IMR-90 (cell line): Measurements from ENCODE around the gene ITGB5. TPM values are rescaled to one million over a fixed set of nuclear protein-coding genes. Genes with fewer than 3 reads are reported as not detected.

ENCODE experiments used
- ATAC-seq: fragments of 200-7000 bp; cut with Tn5 transposase; 2 replicates; pipeline ENCODE4 v1.9.1; 2020; ENCODE audit warnings: low read depth, mild to moderate bottlenecking, moderate library complexity
- BruUV-seq: library from RNA; stranded (reverse); fragments of 400-500 nt; replicated peaks from 2 replicates; lab custom pipeline; 2021; lab: Mats Ljungman, UMichigan
- CTCF ChIA-PET: fragments of 300-600 bp; formaldehyde crosslinking; extraction: SDS; loops from one replicate; lab custom pipeline; 2021; ENCODE audit warnings: antibody characterized with exemption; lab: Yijun Ruan, JAX
- POLR2A ChIA-PET: fragments of 300-600 bp; sonication (Branson Sonifier 250); formaldehyde crosslinking; loops from one replicate; lab custom pipeline; 2022; ENCODE audit warnings: antibody characterized with exemption; ENCODE audit not compliant: unreplicated experiment; lab: Charles Lee
- DNase-seq: peaks from one replicate; pipeline ENCODE4 v3.0.0; 2013
- H2AFZ ChIP-seq: replicated peaks from 2 replicates; pipeline ENCODE3; 2013; ENCODE audit warnings: low read length, mild to moderate bottlenecking; ENCODE audit not compliant: poor library complexity
- H2AK5ac ChIP-seq: 2 replicates; pipeline ENCODE4 v1.6.1; 2013; ENCODE audit warnings: low read depth, low read length, inconsistent platforms
- H2AK9ac ChIP-seq: replicated peaks from 2 replicates; pipeline ENCODE3; 2013; ENCODE audit warnings: mild to moderate bottlenecking, low read depth, low read length, moderate library complexity; ENCODE audit not compliant: poor library complexity
- H2BK120ac ChIP-seq: 2 replicates; pipeline ENCODE4 v1.6.1; 2013; ENCODE audit warnings: low read depth, low read length, inconsistent platforms
- H2BK15ac ChIP-seq: 3 replicates; pipeline ENCODE4 v1.6.1; 2013; ENCODE audit warnings: low read depth, low read length, inconsistent platforms
- H2BK20ac ChIP-seq: 2 replicates; pipeline ENCODE4 v1.6.1; 2013; ENCODE audit warnings: low read depth, mild to moderate bottlenecking, inconsistent platforms, low read length, moderate library complexity
- H2BK5ac ChIP-seq: 2 replicates; pipeline ENCODE4 v1.6.1; 2013; ENCODE audit warnings: mild to moderate bottlenecking, low read depth, low read length, inconsistent platforms; ENCODE audit not compliant: poor library complexity, severe bottlenecking
- H3K14ac ChIP-seq: replicated peaks from 2 replicates; pipeline ENCODE4 v1.6.1; 2013; ENCODE audit warnings: low read depth, low read length, inconsistent platforms
- H3K18ac ChIP-seq: 2 replicates; pipeline ENCODE4 v1.6.1; 2013; ENCODE audit warnings: low read depth, low read length, control low read depth
- H3K23ac ChIP-seq: 2 replicates; pipeline ENCODE4 v1.6.1; 2013; ENCODE audit warnings: low read depth, low read length, inconsistent platforms
- H3K27ac ChIP-seq: 2 replicates; pipeline ENCODE4 v1.5.1; 2013; ENCODE audit warnings: mild to moderate bottlenecking, control low read depth, low read length; ENCODE audit not compliant: insufficient read depth
- H3K27me3 ChIP-seq: 2 replicates; pipeline ENCODE4 v1.6.1; 2013; ENCODE audit warnings: low read length; ENCODE audit not compliant: control insufficient read depth, insufficient read depth
- H3K36me3 ChIP-seq: 2 replicates; pipeline ENCODE4 v1.6.1; 2013; ENCODE audit warnings: low read length, mixed read lengths; ENCODE audit not compliant: control insufficient read depth, insufficient read depth
- H3K4ac ChIP-seq: 2 replicates; pipeline ENCODE4 v1.6.1; 2013; ENCODE audit warnings: low read depth, low read length, inconsistent platforms
- H3K4me1 ChIP-seq: 2 replicates; pipeline ENCODE4 v1.6.1; 2013; ENCODE audit warnings: low read length, mixed read lengths; ENCODE audit not compliant: control insufficient read depth, insufficient read depth
- H3K4me2 ChIP-seq: 2 replicates; pipeline ENCODE4 v1.6.1; 2013; ENCODE audit warnings: low read depth, mild to moderate bottlenecking, control low read depth, low read length, moderate library complexity
- H3K4me3 ChIP-seq: 2 replicates; pipeline ENCODE4 v1.5.1; 2013; ENCODE audit warnings: low read depth, mild to moderate bottlenecking, control low read depth, low read length, moderate library complexity; ENCODE audit not compliant: insufficient read depth
- H3K56ac ChIP-seq: 2 replicates; pipeline ENCODE4 v1.6.1; 2013; ENCODE audit warnings: low read length, inconsistent platforms; ENCODE audit not compliant: insufficient read depth; ENCODE audit errors: extremely low read depth
- H3K79me1 ChIP-seq, 2 experiments: 2 replicates each; pipeline ENCODE4 v1.6.1; 2013; ENCODE audit warnings: low read length in 2 of 2, inconsistent platforms in 1 of 2, low read depth in 1 of 2
- H3K9ac ChIP-seq: 2 replicates; pipeline ENCODE4 v1.6.1; 2013; ENCODE audit warnings: low read depth, low read length, control low read depth
- H3K9me1 ChIP-seq: 2 replicates; pipeline ENCODE4 v1.6.1; 2013; ENCODE audit warnings: low read length, inconsistent platforms; ENCODE audit not compliant: insufficient read depth
- H3K9me3 ChIP-seq: 2 replicates; pipeline ENCODE4 v1.6.1; 2013; ENCODE audit warnings: low read length; ENCODE audit not compliant: control insufficient read depth, insufficient read depth
- H4K20me1 ChIP-seq: 2 replicates; pipeline ENCODE4 v1.6.1; 2013; ENCODE audit warnings: low read length, inconsistent platforms; ENCODE audit not compliant: insufficient read depth
- H4K5ac ChIP-seq: 2 replicates; pipeline ENCODE4 v1.6.1; 2013; ENCODE audit warnings: mild to moderate bottlenecking, low read depth, low read length, control low read depth
- H4K8ac ChIP-seq, 2 experiments: 2 replicates each; pipeline ENCODE4 v1.6.1; 2013; ENCODE audit warnings: low read depth in 2 of 2, low read length in 2 of 2, control low read depth in 1 of 2, inconsistent platforms in 1 of 2
- H4K91ac ChIP-seq: 2 replicates; pipeline ENCODE4 v1.6.1; 2013; ENCODE audit warnings: low read depth, low read length, inconsistent platforms; ENCODE audit not compliant: insufficient read depth
- FOS ChIP-seq: fragments of 150-350 bp; IDR thresholded peaks from 2 replicates; pipeline ENCODE4 v1.6.1; 2016; ENCODE audit warnings: low read depth, low read length
- POLR2A ChIP-seq: IDR thresholded peaks from 2 replicates; pipeline ENCODE4 v1.6.1; 2012; ENCODE audit warnings: mild to moderate bottlenecking, low read depth, low read length
- dilution Hi-C: fragments of 300-500 bp; cut with HindIII; formaldehyde crosslinking; loops from one replicate; pipeline ENCODE4 v1.14.3; 2018; ENCODE audit warnings: low sequenced_read_pairs; ENCODE audit not compliant: unreplicated experiment
- in situ Hi-C: fragments of 300-500 bp; cut with MboI; formaldehyde crosslinking; loops from 3 replicates; pipeline ENCODE4 v1.14.3; 2019; ENCODE audit warnings: low sequenced_read_pairs, inconsistent platforms, mixed read lengths
- intact Hi-C: fragments of 100-400 bp; cut with micrococcal nuclease; formaldehyde crosslinking; loops from 2 replicates; pipeline ENCODE4 v1.10.0; 2022
- polyA plus RNA-seq, 3 experiments: library from polyadenylated mRNA; depleted of rRNA; stranded (reverse); fragments of >200 nt; gene quantifications; 2 replicates each; pipeline ENCODE4 v1.2.3, GENCODE V29; 2012; ENCODE audit warnings: low replicate concordance in 1 of 3
- total RNA-seq: library from RNA; depleted of rRNA; stranded (reverse); fragments of >200 nt; gene quantifications from 2 replicates; pipeline ENCODE4 v1.2.3, GENCODE V29; 2012

The ITGB5 gene
- total and polyA plus RNA-seq, 2 of the 4 experiments (the other 2 are of a cell fraction), result 85.0 to 101 TPM

DNA sequence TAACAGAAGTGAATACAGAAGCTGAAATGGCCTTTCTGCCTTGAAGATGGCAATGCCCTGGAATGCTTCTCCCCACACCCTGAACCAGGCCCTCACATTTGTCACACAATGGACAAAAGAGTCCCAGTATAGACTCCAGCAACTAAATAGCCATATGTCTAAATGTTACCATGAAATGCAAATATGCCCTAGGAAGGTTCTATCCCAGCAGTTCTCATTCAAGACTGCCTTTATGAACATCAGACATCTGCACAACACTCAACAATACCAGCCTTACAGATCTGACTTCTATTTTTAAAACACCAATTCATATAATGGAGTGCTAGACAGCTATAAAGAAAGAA, 7.9 kb downstream of the ITGB5 start:
- Histone ChIP-seq H2AK9ac (no peak overlapping the region), H3K9me1 (peaks cover 34% of the 10 kb centered on the region), H3K9ac (no peak overlapping the region), H3K4me1 (peaks cover 27% of the 10 kb centered on the region), H4K5ac (no peak overlapping the region; the same call in 1 of the 2 replicates), H2BK120ac (peak overlapping the region; percentile 73), H2BK20ac (peak overlapping the region; percentile 58; the same call in 1 of the 2 replicates), H4K91ac (peak overlapping the region; percentile 16; the same call in 1 of the 2 replicates), H4K20me1 (peaks cover 17% of the 10 kb centered on the region), H3K4ac (peak overlapping the region; percentile 74; the same call in 1 of the 2 replicates), H2BK15ac (0 out of 3 replicates have a peak overlapping the region, but pooled peaks have one; percentile 12), H2AK5ac (peak overlapping the region; percentile 35; the same call in 1 of the 2 replicates), H3K14ac (peak overlapping the region; percentile 23; the same call in 1 of the 2 replicates), H4K8ac (peak overlapping the region; percentile 2 to 57; a peak in 3 of 4 replicates), H3K56ac (peak overlapping the region; percentile 58; the same call in 1 of the 2 replicates), H3K27me3 (no peaks in the 10 kb centered on the region), H3K4me3 (no peak overlapping the region), H3K27ac (0 out of 2 replicates have a peak overlapping the region, but pooled peaks have one; percentile 30), H3K18ac (peak overlapping the region; percentile 14), H3K36me3 (no peaks in the 10 kb centered on the region; the same call in none of the 2 replicates), H2BK5ac (peak overlapping the region; percentile 61), H2AFZ (no peak overlapping the region), H3K23ac (peak overlapping the region; percentile 39), H3K4me2 (peak overlapping the region; percentile 61), H3K9me3 (no peaks in the 10 kb centered on the region), H3K79me1 (peaks cover 18 to 72% of the 10 kb centered on the region in 2 experiments; a peak in 3 of 4 replicates)
- no peak for TF ChIP-seq FOS
- TF ChIP-seq POLR2A, result no peak
- ChIA-PET POLR2A (interaction anchor here (0.6 kb wide), 1 partner anchor 73 kb away, joined by 3 read pairs; no protein-coding TSS in a partner anchor), CTCF (no interaction called here)
- intact Hi-C loops (loop anchor here (2.0 kb wide), 1 partner anchor 21 kb away; no protein-coding TSS in a partner anchor), in situ Hi-C loops (no loop called here), dilution Hi-C loops (loop anchor here (25.0 kb wide), 1 partner anchor 117 kb away; no protein-coding TSS in a partner anchor)
- DNase-seq, result no peak
- BruUV-seq, result no TSS peak
- no peak for ATAC-seq
